Activated CD8-positive, alpha-beta T cell treated with anti-CD3 and anti-CD28 coated beads for 36 hours (primary cell): Measurements from ENCODE around the gene GRM4. TPM values are rescaled to one million over a fixed set of nuclear protein-coding genes. Genes with fewer than 3 reads are reported as not detected.

Experiments
- ATAC-seq: fragments of 200-7000 bp; cut with Tn5 transposase; one replicate; pipeline ENCODE4 v1.10.0; 2021; ENCODE audit warnings: mild to moderate bottlenecking, moderate library complexity
- CTCF ChIA-PET: fragments of 350-600 bp; sonication (Branson Sonifier 250); formaldehyde crosslinking; loops from one replicate; lab custom pipeline; 2021; ENCODE audit warnings: antibody characterized with exemption; lab: Charles Lee
- POLR2A ChIA-PET: fragments of 350-600 bp; sonication (Branson Sonifier 250); formaldehyde crosslinking; loops from one replicate; lab custom pipeline; 2021; ENCODE audit warnings: antibody characterized with exemption; lab: Charles Lee
- DNase-seq: peaks from one replicate; pipeline ENCODE4 v3.0.0-alpha.2; 2020
- H3K27ac Mint-ChIP-seq: one replicate; pipeline ENCODE4 v1.8.0; 2021; ENCODE audit warnings: mild to moderate bottlenecking, mixed read lengths
- H3K27me3 Mint-ChIP-seq: one replicate; pipeline ENCODE4 v1.8.0; 2021; ENCODE audit warnings: mixed read lengths
- H3K36me3 Mint-ChIP-seq: one replicate; pipeline ENCODE4 v1.8.0; 2021; ENCODE audit warnings: low read depth, mixed read lengths
- H3K4me1 Mint-ChIP-seq: one replicate; pipeline ENCODE4 v1.8.0; 2021; ENCODE audit warnings: low read depth, mixed read lengths
- H3K4me3 Mint-ChIP-seq: one replicate; pipeline ENCODE4 v1.8.0; 2021; ENCODE audit warnings: mild to moderate bottlenecking, moderate library complexity, mixed read lengths
- H3K9me3 Mint-ChIP-seq: one replicate; pipeline ENCODE4 v1.8.0; 2021; ENCODE audit warnings: mixed read lengths
- CTCF ChIP-seq: fragments of 200-600 bp; IDR thresholded peaks from one replicate; pipeline ENCODE4 v1.8.0; 2022; ENCODE audit warnings: antibody characterized with exemption, mild to moderate bottlenecking
- intact Hi-C: fragments of 100-400 bp; cut with micrococcal nuclease; formaldehyde crosslinking; loops from one replicate; pipeline ENCODE4 v1.10.0; 2022
- total RNA-seq, 2 experiments: library from RNA; stranded (reverse); gene quantifications; one replicate each; pipeline ENCODE4 v1.2.3, GENCODE V29; 2021

GRM4 gene
- total RNA-seq, 2 experiments from 2014 or later, result 0.11 to 0.14 TPM

- TF ChIP-seq CTCF, result no peak
- ATAC-seq (no peak), DNase-seq (no peak)
- H3K9me3 Mint-ChIP-seq, result no peaks in the 10 kb centered on the region
- H3K27me3 Mint-ChIP-seq, result peaks cover 2% of the 10 kb centered on the region
- no peak overlapping the region for H3K4me3 Mint-ChIP-seq
- POLR2A ChIA-PET, result no interaction called here
- CTCF ChIA-PET, result no interaction called here
- H3K36me3 Mint-ChIP-seq, result no peaks in the 10 kb centered on the region
- no peak overlapping the region for H3K27ac Mint-ChIP-seq
- H3K4me1 Mint-ChIP-seq, result peaks cover 9% of the 10 kb centered on the region
- intact Hi-C loops, result no loop called here
Measured at GRCh38 chr6:34039943-34040342, 105.9 kb downstream of the GRM4 start.

GRCh38 chr6:34037151-34037550 is 108.7 kb downstream of the GRM4 start:
- no peak overlapping the region for H3K27ac Mint-ChIP-seq
- ChIA-PET CTCF (interaction anchor here (1.0 to 2.2 kb wide), 3 partner anchors 10 to 266 kb away, joined by 3 to 9 read pairs (median 4); no protein-coding TSS in a partner anchor), POLR2A (no interaction called here)
- H3K27me3 Mint-ChIP-seq, result peaks cover 3% of the 10 kb centered on the region
- H3K9me3 Mint-ChIP-seq, result no peaks in the 10 kb centered on the region
- no peak for ATAC-seq
- no peak for TF ChIP-seq CTCF
- DNase-seq, result no peak
- H3K4me1 Mint-ChIP-seq, result no peaks in the 10 kb centered on the region
- intact Hi-C loops, result no loop called here
- no peaks in the 10 kb centered on the region for H3K36me3 Mint-ChIP-seq
- no peak overlapping the region for H3K4me3 Mint-ChIP-seq

GRCh38 chr6:34036357-34037069 is 109.4 kb downstream of the GRM4 start:
- intact Hi-C loops, result no loop called here
- no peak overlapping the region for H3K27ac Mint-ChIP-seq
- no peaks in the 10 kb centered on the region for H3K36me3 Mint-ChIP-seq
- no peak overlapping the region for H3K4me3 Mint-ChIP-seq
- ATAC-seq, result no peak
- CTCF ChIA-PET, result interaction anchor here (1.0 to 2.2 kb wide), 3 partner anchors 9 to 265 kb away, joined by 3 to 9 read pairs (median 4); no protein-coding TSS in a partner anchor
- no peak for TF ChIP-seq CTCF
- H3K9me3 Mint-ChIP-seq, result no peaks in the 10 kb centered on the region
- peaks cover 3% of the 10 kb centered on the region for H3K27me3 Mint-ChIP-seq
- no peak for DNase-seq
- no peaks in the 10 kb centered on the region for H3K4me1 Mint-ChIP-seq
- POLR2A ChIA-PET, result no interaction called here

- H3K36me3 Mint-ChIP-seq, result no peaks in the 10 kb centered on the region
- ChIA-PET POLR2A (no interaction called here), CTCF (interaction anchor here (1.4 to 2.2 kb wide), 2 partner anchors 8 to 265 kb away, joined by 3 to 9 read pairs; no protein-coding TSS in a partner anchor)
- peaks cover 3% of the 10 kb centered on the region for H3K27me3 Mint-ChIP-seq
- intact Hi-C loops, result no loop called here
- no peak for DNase-seq
- H3K9me3 Mint-ChIP-seq, result no peaks in the 10 kb centered on the region
- no peaks in the 10 kb centered on the region for H3K4me1 Mint-ChIP-seq
- no peak for TF ChIP-seq CTCF
- no peak overlapping the region for H3K4me3 Mint-ChIP-seq
- H3K27ac Mint-ChIP-seq, result no peak overlapping the region
- ATAC-seq, result no peak
Measured at GRCh38 chr6:34035704-34036356, 110.1 kb downstream of the GRM4 start.

GRCh38 chr6:34035161-34035560 is 110.7 kb downstream of the GRM4 start:
- intact Hi-C loops, result no loop called here
- CTCF ChIA-PET, result no interaction called here
- Mint-ChIP-seq H3K36me3 (no peaks in the 10 kb centered on the region), H3K4me1 (no peaks in the 10 kb centered on the region), H3K4me3 (no peak overlapping the region), H3K9me3 (no peaks in the 10 kb centered on the region), H3K27ac (no peak overlapping the region), H3K27me3 (peaks cover 3% of the 10 kb centered on the region)
- ATAC-seq (no peak), DNase-seq (no peak)
- no peak for TF ChIP-seq CTCF
- POLR2A ChIA-PET, result no interaction called here
